ENCODE results near the gene GID8. TPM values are rescaled to one million over a fixed set of nuclear protein-coding genes. Genes with fewer than 3 reads are reported as not detected.

GID8 gene
- total and polyA plus RNA-seq, 8 donors, result 24.5 to 52.6 (median 47.6) TPM

DNA sequence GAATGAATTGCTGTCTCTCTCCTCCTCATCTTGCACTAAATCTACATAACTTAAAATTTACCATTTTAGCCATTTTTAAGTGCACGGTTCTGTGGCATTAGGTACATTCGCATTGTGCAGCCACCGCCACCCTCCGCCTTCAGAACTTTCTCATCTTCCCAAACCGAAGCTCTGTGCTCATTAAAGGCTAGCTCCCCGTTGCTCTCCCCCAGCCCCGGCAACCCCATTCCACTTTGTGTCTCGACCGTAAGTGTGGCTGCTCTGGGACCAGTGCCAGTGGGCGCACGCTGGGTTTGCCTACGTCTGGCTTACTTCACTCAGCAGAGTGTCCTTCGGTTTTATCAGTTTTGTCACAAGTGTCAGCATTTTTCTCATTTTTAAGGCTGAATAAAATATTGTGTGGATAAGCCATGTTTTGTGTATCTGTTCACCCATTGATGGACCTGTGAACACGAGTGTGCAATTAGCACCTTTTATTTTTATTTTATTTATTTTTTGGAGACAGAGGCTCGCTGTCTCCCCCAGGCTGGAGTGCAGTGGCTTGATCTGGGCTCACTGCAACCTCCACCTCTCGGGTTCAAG, 31.3 kb downstream of the GID8 start:
- no peak for DNase-seq

DNA sequence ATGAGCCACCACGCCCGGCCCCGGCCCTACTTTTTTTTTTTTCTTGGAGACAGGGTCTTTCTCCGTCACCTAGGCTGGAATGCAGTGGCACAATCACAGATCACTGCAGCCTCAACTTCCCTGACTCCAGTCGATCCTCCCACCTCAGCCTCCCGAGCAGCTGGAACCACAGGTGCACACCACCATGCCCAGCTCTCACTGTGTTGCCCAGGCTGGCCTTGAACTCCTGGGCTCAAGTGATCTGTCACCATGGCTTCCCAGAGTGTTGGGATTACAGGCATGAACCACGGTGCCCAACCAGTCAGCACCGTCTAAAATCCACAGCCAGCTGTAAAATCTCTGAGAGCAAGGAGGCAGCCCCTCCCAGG, 32.0 kb downstream of the GID8 start:
- peaks cover 4 to 8% of the 10 kb centered on the region in 2 donors for H3K4me1 ChIP-seq
- no peaks in the 10 kb centered on the region for H3K9me3 ChIP-seq
- no peak overlapping the region for H3K27ac ChIP-seq
- DNase-seq, result no peak
- H3K4me3 ChIP-seq, result no peak overlapping the region
- H3K27me3 ChIP-seq, result peaks cover 28 to 63% of the 10 kb centered on the region in 2 donors
- TF ChIP-seq, protein P1, sequence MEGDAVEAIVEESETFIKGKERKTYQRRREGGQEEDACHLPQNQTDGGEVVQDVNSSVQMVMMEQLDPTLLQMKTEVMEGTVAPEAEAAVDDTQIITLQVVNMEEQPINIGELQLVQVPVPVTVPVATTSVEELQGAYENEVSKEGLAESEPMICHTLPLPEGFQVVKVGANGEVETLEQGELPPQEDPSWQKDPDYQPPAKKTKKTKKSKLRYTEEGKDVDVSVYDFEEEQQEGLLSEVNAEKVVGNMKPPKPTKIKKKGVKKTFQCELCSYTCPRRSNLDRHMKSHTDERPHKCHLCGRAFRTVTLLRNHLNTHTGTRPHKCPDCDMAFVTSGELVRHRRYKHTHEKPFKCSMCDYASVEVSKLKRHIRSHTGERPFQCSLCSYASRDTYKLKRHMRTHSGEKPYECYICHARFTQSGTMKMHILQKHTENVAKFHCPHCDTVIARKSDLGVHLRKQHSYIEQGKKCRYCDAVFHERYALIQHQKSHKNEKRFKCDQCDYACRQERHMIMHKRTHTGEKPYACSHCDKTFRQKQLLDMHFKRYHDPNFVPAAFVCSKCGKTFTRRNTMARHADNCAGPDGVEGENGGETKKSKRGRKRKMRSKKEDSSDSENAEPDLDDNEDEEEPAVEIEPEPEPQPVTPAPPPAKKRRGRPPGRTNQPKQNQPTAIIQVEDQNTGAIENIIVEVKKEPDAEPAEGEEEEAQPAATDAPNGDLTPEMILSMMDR (IDR thresholded peaks at IDR 0.05), result no peak
- peaks cover 0 to 9% of the 10 kb centered on the region in 2 donors for H3K36me3 ChIP-seq
- ATAC-seq, result no peak
- intact Hi-C loops (cut with DNase I), result no loop called here

More for the DNA sequence above, 31.3 kb downstream of the GID8 start:
- Histone ChIP-seq H3K27ac (no peak overlapping the region), H3K4me3 (no peak overlapping the region), H3K27me3 (peaks cover 21 to 56% of the 10 kb centered on the region in 2 donors), H3K9me3 (no peaks in the 10 kb centered on the region), H3K36me3 (peaks cover 0 to 14% of the 10 kb centered on the region in 2 donors), H3K4me1 (peaks cover 4 to 8% of the 10 kb centered on the region in 2 donors)
- ATAC-seq, result no peak
- TF ChIP-seq, protein P1 (IDR thresholded peaks at IDR 0.05), result no peak
- intact Hi-C loops (cut with DNase I), result no loop called here

DNA sequence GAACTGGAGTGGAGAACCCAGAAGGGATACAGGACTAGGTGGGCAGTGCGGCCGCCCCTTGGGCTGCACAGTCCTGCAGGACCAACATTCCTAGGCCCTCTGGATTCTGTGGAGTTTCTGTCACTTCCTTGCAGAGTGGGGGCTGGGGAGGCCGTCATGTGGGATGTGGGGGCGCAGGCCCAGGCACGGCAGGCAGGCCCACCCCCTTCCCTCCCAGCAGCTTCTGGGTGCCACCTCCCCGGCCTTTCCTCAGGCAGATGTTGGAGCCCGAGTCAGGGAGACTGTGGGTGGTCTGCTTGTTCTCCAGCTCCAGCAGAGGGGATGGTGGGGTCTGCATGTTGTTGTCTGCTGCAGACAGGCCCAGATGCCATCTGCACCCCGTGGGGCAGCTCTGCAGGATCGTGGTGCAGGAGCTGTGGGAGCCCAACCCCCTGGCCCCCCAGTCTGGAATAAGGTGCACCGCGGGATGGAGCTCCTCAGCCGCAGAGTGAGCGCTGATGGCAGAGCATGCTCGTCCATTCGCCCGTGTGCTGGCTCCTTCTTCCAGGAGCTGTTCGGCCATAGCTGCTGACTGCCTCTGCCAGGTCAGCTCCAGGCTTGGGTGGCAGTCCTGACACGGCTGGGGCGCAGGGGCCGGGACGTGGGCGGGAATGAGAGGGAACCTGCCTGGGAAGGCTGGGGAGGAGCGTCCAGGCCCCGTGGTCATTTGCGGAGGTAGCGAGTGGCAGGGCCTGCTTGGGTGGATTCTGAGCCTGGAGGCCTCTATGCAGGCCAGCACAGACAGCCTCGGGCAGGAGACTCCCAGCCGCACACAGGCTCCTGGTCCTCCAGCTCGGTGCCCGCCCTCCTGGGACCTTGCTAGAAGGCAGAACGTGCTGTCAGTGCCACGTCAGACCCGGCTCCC, 32.6 kb downstream of the GID8 start:
- H3K9me3 ChIP-seq, result no peaks in the 10 kb centered on the region
- no peak overlapping the region for H3K4me3 ChIP-seq
- peaks cover 33 to 69% of the 10 kb centered on the region in 2 donors for H3K27me3 ChIP-seq
- H3K27ac ChIP-seq, result no peak overlapping the region
- H3K36me3 ChIP-seq, result peaks cover 0 to 3% of the 10 kb centered on the region in 2 donors
- TF ChIP-seq, protein P1 (IDR thresholded peaks at IDR 0.05), result no peak
- ATAC-seq (no peak), DNase-seq (no peak)
- H3K4me1 ChIP-seq, result peaks cover 4 to 8% of the 10 kb centered on the region in 2 donors
- intact Hi-C loops (cut with DNase I), result no loop called here

DNA sequence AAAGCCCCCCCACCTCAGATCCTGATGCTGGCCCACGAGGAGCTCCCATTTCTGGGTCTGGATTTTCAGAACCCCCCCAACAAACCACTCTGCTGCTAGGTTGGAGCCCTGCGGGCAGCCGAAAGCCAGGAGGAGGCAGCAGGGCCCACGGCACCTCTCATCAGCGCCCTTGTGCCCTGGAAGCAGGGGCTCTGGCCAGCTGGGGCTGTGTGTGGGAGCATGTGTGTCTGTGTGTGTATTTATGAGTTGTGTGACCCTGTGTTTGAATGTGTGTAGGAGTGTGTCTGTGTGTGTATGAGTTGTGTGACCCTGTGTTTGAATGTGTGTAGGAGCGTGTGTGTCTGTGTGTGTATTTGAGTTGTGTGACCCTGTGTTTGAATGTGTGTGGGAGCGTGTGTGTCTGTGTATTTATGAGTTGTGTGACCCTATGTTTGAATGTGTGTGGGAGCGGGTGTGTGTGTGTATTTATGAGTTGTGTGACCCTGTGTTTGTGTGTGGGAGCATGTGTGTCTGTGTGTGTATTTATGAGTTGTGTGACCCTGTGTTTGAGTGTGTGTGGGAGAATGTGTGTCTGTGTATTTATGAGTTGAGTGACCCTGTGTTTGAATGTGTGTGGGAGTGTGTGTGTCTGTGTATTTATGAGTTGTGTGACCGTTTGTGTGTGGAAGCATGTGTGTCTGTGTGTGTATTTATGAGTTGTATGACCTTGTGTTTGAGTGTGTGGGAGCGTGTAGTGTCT, 33.4 kb downstream of the GID8 start:
- H3K27me3 ChIP-seq, result peaks cover 35 to 77% of the 10 kb centered on the region in 2 donors
- no peak overlapping the region for H3K27ac ChIP-seq
- peaks cover 4 to 8% of the 10 kb centered on the region in 2 donors for H3K4me1 ChIP-seq
- TF ChIP-seq, protein P1 (IDR thresholded peaks at IDR 0.05), result no peak
- no peak overlapping the region for H3K4me3 ChIP-seq
- DNase-seq (no peak), ATAC-seq (no peak)
- no peaks in the 10 kb centered on the region for H3K9me3 ChIP-seq
- H3K36me3 ChIP-seq, result no peaks in the 10 kb centered on the region
- intact Hi-C loops (cut with DNase I), result no loop called here
